GM10266 (cell line): ENCODE results near the gene ATAD3B.
"Not testable (repeated sequence)": the region's sequence is repeated elsewhere in the genome, so short reads cannot be mapped to it uniquely, and the experiment has no call there.

ENCODE experiments used
- DNase-seq: peaks from one replicate; pipeline ENCODE4 v3.0.0; 2012; ENCODE audit errors: extremely low spot score
- TF ChIP-seq, protein P1 (sequence below): IDR thresholded peaks from 2 replicates; pipeline ENCODE4 v1.5.1; 2012; ENCODE audit warnings: mild to moderate bottlenecking, low read depth; ENCODE audit not compliant: control insufficient read depth, insufficient read depth; ENCODE audit errors: missing control alignments

Gene ATAD3B

DNA sequence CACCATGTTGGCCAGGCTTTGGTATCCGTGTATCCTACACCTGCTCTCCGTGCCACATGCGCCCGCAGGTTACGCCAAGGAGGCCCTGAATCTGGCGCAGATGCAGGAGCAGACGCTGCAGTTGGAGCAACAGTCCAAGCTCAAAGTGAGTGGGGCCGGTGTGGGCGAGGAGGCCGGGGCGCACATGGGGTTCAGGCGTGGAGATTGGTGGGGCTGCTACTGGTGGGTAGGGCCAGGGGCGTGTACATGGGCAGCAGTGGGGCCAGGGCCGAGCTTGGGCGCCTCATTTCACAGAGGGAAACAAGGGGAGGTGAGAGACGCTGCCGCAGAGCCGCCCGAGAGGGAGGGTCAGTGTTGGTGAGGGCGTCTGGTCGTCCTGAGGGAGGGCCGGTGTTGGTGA lies 5.6 kb downstream of the ATAD3B start:
- TF ChIP-seq, protein P1, sequence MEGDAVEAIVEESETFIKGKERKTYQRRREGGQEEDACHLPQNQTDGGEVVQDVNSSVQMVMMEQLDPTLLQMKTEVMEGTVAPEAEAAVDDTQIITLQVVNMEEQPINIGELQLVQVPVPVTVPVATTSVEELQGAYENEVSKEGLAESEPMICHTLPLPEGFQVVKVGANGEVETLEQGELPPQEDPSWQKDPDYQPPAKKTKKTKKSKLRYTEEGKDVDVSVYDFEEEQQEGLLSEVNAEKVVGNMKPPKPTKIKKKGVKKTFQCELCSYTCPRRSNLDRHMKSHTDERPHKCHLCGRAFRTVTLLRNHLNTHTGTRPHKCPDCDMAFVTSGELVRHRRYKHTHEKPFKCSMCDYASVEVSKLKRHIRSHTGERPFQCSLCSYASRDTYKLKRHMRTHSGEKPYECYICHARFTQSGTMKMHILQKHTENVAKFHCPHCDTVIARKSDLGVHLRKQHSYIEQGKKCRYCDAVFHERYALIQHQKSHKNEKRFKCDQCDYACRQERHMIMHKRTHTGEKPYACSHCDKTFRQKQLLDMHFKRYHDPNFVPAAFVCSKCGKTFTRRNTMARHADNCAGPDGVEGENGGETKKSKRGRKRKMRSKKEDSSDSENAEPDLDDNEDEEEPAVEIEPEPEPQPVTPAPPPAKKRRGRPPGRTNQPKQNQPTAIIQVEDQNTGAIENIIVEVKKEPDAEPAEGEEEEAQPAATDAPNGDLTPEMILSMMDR: no peak
- DNase-seq: no peak

DNA sequence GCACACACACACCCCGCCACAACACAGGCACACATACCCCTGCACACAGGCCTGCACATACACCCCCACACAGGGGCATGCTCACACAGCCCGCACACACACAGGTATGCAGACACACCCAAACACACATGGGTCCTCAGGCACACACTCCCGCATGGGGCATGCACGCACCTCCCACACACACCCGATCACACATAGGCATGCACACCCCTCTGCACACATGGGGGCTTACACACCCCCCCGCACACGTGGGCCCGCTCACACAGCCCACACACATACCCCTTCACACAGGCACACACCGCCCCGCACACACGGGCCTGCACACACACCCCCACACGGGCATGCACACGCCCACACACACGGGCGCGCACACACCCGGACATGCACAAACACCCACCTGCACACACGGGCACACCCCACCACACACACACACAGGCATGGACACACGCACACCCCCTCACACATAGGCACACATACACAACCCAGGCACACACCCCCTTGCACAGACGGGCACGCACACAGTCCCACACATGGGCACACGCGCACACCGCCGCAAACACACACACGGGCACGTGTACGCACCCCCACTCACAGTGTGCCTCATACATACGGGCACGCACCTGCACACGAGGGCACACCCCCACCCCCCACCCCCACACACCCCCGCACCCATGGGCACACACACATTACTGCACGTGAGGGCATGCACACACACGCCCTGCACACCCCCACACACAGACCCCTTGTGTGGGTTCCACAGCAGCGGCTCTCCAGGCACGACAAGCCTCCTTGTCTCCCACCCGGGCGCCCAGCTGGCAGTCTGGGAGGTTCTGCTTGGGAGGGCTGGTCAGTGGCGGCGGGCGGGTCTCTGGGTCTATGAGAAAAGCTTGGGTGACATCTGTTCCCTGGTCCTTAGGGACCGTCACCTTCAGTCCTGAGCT lies 8.3 kb downstream of the ATAD3B start:
- no peak for DNase-seq
- TF ChIP-seq, protein P1: no peak

DNA sequence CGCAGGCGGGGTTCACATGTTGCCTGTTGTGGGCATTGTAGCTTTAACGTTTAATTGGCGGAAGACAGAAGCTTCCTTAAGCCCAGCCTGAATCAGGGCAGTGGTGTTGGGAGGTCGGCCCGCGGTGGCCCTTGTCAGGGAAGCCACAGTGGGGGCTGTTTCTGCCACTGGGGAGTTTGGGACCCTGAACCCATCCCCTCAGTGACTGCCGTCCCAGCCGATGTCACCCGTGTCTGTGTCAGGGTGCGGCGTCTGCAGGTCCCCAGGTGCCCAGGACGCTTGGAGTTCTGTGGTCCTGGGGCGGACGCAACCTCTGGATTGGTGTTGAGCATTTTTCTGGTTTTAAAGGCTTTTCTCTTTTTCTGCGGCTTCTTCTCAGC lies 8.9 kb downstream of the ATAD3B start:
- not testable (repeated sequence) for DNase-seq

DNA sequence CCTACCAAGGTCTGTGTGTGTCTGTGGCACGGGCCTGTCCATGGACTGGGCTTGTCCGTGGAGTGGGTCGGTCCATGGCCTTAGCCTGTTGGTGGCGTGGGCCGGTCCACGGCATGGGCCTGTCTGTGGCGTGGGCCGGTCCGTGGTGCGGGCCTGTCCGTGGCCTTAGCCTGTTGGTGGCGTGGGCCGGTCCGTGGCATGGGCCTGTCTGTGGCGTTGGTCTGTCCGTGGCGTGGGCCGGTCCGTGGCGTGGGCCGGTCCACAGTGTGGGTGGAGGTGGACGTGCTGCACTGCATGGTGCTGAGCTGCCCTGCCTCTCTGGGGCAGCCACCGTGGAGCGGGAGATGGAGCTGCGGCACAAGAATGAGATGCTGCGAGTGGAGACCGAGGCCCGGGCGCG lies 10.2 kb downstream of the ATAD3B start:
- DNase-seq: not testable (repeated sequence)

DNA sequence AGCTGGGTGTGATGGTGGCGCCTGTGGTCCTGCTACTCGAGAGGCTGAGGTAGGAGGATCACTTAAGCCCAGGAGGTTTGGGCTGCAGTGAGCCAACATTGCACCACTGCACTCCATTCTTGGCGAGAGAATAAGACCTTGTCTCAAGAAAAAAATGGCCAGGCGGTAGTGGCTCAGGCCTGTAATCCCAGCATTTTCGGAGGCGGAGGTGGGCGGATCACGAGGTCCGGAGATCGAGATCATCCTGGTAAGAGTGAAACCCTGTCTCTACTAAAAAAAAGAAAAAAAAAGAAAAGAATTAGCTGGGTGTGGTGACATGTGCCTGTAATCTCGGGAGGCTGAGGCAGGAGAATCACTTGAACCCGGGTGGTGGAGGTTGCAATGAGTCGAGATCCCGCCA lies 11.3 kb downstream of the ATAD3B start:
- TF ChIP-seq, protein P1: no peak
- DNase-seq: no peak

DNA sequence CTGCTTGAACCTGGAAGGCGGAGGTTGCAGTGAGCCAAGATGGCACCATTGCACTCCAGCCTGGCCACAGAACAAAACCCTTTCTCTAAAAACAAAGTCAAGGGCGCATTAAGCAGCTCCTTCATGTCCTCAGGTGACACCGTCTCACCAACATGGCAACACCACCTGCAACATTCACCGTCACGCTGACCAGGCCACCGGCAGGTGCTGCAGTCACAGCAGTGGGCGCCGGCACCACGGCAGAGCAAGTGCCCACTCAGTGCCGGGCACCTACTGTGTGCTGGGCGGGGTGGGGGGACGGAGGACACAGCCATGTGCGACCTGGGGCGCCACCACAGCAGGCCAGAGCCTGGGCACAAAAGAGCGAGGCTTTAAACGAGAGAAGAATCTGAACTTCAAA lies 12.1 kb downstream of the ATAD3B start:
- TF ChIP-seq, protein P1: no peak
- no peak for DNase-seq

DNA sequence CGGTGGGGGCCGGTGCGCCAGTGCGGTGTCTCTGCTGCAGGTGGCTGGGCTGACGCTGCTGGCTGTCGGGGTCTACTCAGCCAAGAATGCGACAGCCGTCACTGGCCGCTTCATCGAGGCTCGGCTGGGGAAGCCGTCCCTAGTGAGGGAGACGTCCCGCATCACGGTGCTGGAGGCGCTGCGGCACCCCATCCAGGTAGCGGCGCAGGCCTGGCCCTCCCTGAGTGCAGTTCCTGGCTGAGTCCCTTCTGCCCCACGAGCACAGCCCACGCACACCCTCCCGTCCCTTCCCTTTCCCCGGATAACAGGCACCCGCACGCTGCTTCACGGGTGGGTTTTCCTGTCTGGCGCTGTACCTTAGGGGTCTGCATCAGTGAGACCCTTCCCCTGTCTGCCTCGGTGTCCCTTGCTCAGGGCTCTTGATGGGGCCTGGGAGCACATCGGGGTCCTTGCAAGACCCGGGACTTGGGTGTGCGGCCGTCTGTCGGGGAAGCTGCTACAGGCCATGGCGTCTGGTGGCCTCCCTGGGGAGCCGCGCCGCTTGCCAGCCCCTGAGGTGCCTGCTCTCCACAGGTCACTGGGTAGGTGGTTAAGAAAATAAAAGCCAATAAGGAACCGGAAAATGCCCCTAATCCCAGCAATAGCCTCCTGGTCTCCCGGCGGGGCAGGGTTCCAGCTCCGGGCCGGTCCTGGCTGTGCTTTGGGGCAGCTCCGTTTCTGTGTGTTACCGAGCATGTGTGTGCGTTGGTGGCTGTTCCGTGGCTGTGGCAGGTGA lies 13.6 kb downstream of the ATAD3B start:
- DNase-seq: not testable (repeated sequence)

DNA sequence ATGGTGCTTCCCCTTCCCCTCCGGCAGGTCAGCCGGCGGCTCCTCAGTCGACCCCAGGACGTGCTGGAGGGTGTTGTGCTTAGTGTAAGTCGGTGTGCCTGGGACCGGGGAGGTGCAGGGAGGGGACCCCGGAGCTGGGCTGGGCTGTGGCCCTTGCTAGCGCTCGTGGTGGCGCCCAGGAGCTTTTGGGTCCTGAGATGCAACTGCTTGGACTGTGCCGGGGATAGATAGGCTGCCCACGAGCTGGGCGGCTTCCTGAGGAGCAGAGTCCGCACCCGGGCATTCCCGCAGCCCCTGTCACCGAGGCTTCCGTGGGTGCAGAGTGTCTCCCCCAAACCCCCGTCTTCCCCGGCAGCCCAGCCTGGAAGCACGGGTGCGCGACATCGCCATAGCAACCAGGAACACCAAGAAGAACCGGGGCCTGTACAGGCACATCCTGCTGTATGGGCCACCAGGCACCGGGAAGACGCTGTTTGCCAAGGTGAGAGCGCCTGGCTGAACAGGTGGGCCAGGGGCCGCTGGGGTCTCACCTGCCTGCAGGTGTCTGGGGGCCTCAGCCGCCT lies 14.3 kb downstream of the ATAD3B start:
- DNase-seq: not testable (repeated sequence)

DNA sequence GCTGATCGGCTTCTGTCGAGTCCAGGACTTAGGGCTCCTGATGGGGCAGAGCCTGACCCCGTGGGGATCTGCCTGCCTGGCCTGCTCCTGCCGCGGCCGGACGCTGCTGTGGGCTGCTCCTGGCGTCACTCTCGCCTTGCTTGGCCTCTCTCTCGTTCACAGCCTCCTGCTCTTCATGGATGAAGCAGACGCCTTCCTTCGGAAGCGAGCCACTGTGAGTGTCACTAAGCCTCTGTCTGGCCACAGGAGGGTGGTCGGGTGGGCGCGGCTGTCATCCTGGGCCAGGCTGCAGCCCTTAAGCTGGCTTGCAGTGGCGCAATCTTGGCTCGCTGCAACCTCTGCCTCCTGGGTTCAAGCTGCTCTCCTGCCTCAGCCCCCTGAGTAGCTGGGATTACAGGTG lies 16.1 kb downstream of the ATAD3B start:
- DNase-seq: no peak
- TF ChIP-seq, protein P1: no peak
